Vagina (tissue), 2 donors: Measurements from ENCODE around the gene GNG8.

Experiments
- CTCF ChIP-seq, 3 experiments: fragments of 450-650 bp in 2 of 3; fragments of 200-600 bp in 1 of 3; sonication (generic) in 1 of 3; IDR thresholded peaks; one replicate each; pipeline ENCODE4 v1.5.1; 2017 to 2019; ENCODE audit warnings: antibody characterized with exemption in 3 of 3, mild to moderate bottlenecking in 2 of 3, moderate library complexity in 2 of 3
- POLR2AphosphoS5 ChIP-seq, 2 donors: sonication (generic); formaldehyde crosslinking; IDR thresholded peaks; one replicate each; pipeline ENCODE4 v1.9.0; 2017; ENCODE audit warnings: antibody characterized with exemption in 2 of 2, mild to moderate bottlenecking in 2 of 2, low read depth in 1 of 2; ENCODE audit not compliant: insufficient read depth in 1 of 2

GRCh38 chr19:46648961-46649960, 13.3 kb upstream of the GNG8 start:
- TF ChIP-seq CTCF (IDR thresholded peaks at IDR 0.05), result no peak
- no peak for TF ChIP-seq POLR2AphosphoS5 (IDR thresholded peaks at IDR 0.05; ENCODE audit: insufficient read depth in 1 of 2, low read depth in 1 of 2)
